ENCODE results near the gene CYP27B1.

Gene CYP27B1

GRCh38 chr12:57766464-57767304 is at the start of gene CYP27B1:
Gene CYP27B1, minus strand, starts transcription at chr12:57767078. Its CDS starts 37 bp downstream, at chr12:57767041.
- in situ Hi-C loops (cut with MboI; ENCODE audit: low sequenced_read_pairs): no loop called here

GRCh38 chr12:57816001-57816854 is 49.4 kb upstream of the CYP27B1 start:
- in situ Hi-C loops (cut with MboI; ENCODE audit: low sequenced_read_pairs): no loop called here

- in situ Hi-C loops (cut with MboI; ENCODE audit: low sequenced_read_pairs): no loop called here
Measured at GRCh38 chr12:57815177-57816000, 48.5 kb upstream of the CYP27B1 start.

GRCh38 chr12:57813971-57814772 is 47.3 kb upstream of the CYP27B1 start:
- in situ Hi-C loops (cut with MboI; ENCODE audit: low sequenced_read_pairs): no loop called here

- in situ Hi-C loops (cut with MboI; ENCODE audit: low sequenced_read_pairs): no loop called here
Measured at GRCh38 chr12:57813111-57813970, 46.5 kb upstream of the CYP27B1 start.

GRCh38 chr12:57811028-57811755 is 44.3 kb upstream of the CYP27B1 start:
- in situ Hi-C loops (cut with MboI; ENCODE audit: low sequenced_read_pairs): no loop called here

GRCh38 chr12:57810450-57810849 is 43.6 kb upstream of the CYP27B1 start:
- in situ Hi-C loops (cut with MboI; ENCODE audit: low sequenced_read_pairs): no loop called here

GRCh38 chr12:57809425-57809824 is 42.5 kb upstream of the CYP27B1 start:
- in situ Hi-C loops (cut with MboI; ENCODE audit: low sequenced_read_pairs): no loop called here

GRCh38 chr12:57808351-57808750 is 41.5 kb upstream of the CYP27B1 start:
- in situ Hi-C loops (cut with MboI; ENCODE audit: low sequenced_read_pairs): no loop called here

GRCh38 chr12:57807285-57807684 is 40.4 kb upstream of the CYP27B1 start:
- in situ Hi-C loops (cut with MboI; ENCODE audit: low sequenced_read_pairs): no loop called here

- in situ Hi-C loops (cut with MboI; ENCODE audit: low sequenced_read_pairs): no loop called here
Measured at GRCh38 chr12:57806677-57807076, 39.8 kb upstream of the CYP27B1 start.

GRCh38 chr12:57803319-57803893 is 36.5 kb upstream of the CYP27B1 start:
- in situ Hi-C loops (cut with MboI; ENCODE audit: low sequenced_read_pairs): no loop called here

- in situ Hi-C loops (cut with MboI; ENCODE audit: low sequenced_read_pairs): no loop called here
Measured at GRCh38 chr12:57802607-57803006, 35.7 kb upstream of the CYP27B1 start.

GRCh38 chr12:57800965-57801364 is 34.1 kb upstream of the CYP27B1 start:
- in situ Hi-C loops (cut with MboI; ENCODE audit: low sequenced_read_pairs): no loop called here

GRCh38 chr12:57797933-57798332 is 31.1 kb upstream of the CYP27B1 start:
- in situ Hi-C loops (cut with MboI; ENCODE audit: low sequenced_read_pairs): no loop called here

- in situ Hi-C loops (cut with MboI; ENCODE audit: low sequenced_read_pairs): no loop called here
Measured at GRCh38 chr12:57796996-57797395, 30.1 kb upstream of the CYP27B1 start.

- in situ Hi-C loops (cut with MboI; ENCODE audit: low sequenced_read_pairs): no loop called here
Measured at GRCh38 chr12:57795354-57795753, 28.5 kb upstream of the CYP27B1 start.

GRCh38 chr12:57793920-57794319 is 27.0 kb upstream of the CYP27B1 start:
- in situ Hi-C loops (cut with MboI; ENCODE audit: low sequenced_read_pairs): no loop called here

All from HL-60/S4 (cell line).